H1 (cell line): ENCODE measurements around the gene PFDN1. TPM values are rescaled to one million over a fixed set of nuclear protein-coding genes. Genes with fewer than 3 reads are reported as not detected.

ENCODE experiments used
- CTCF ChIA-PET: fragments of 300-600 bp; sonication (Branson Sonifier 250); formaldehyde crosslinking; loops from one replicate; lab custom pipeline; 2021; ENCODE audit not compliant: partially characterized antibody; lab: Charles Lee
- POLR2A ChIA-PET: fragments of 300-600 bp; sonication (Branson Sonifier 250); formaldehyde crosslinking; loops from one replicate; lab custom pipeline; 2021; ENCODE audit warnings: inconsistent platforms; ENCODE audit not compliant: partially characterized antibody; lab: Charles Lee
- DNase-seq, 2 experiments: peaks; one replicate each; pipeline versions ENCODE4 v3.0.0 to v3.0.0-alpha.2; 2010 to 2022; ENCODE audit warnings: low spot score in 2 of 2, low read depth in 1 of 2, mixed read lengths in 1 of 2
- FAIRE-seq: peaks from 2 replicates; lab custom pipeline; 2011; peaks lifted over from hg19 to GRCh38; lab: Jason Lieb, UNC
- H2AFZ ChIP-seq: 2 replicates; pipeline ENCODE4 v1.8.1; 2012; ENCODE audit warnings: low read length, inconsistent platforms
- H2AK5ac ChIP-seq: 2 replicates; pipeline ENCODE4 v1.6.1; 2013; ENCODE audit warnings: low read depth, low read length
- H2BK120ac ChIP-seq: replicated peaks from 2 replicates; pipeline ENCODE3; 2013; ENCODE audit warnings: low read depth, low read length, inconsistent platforms
- H2BK12ac ChIP-seq: 2 replicates; pipeline ENCODE4 v1.6.1; 2013; ENCODE audit warnings: low read depth, low read length
- H2BK15ac ChIP-seq: 2 replicates; pipeline ENCODE4 v1.6.1; 2013; ENCODE audit warnings: low read length
- H2BK20ac ChIP-seq: 2 replicates; pipeline ENCODE4 v1.6.1; 2013; ENCODE audit warnings: low read length
- H2BK5ac ChIP-seq: 2 replicates; pipeline ENCODE4 v1.6.1; 2013; ENCODE audit warnings: low read depth, low read length
- H3K14ac ChIP-seq: 2 replicates; pipeline ENCODE4 v1.6.1; 2013; ENCODE audit warnings: inconsistent platforms; ENCODE audit not compliant: insufficient read length
- H3K18ac ChIP-seq: 2 replicates; pipeline ENCODE4 v1.6.1; 2013; ENCODE audit warnings: low read length; ENCODE audit errors: extremely low read depth
- H3K23ac ChIP-seq: 2 replicates; pipeline ENCODE4 v1.6.1; 2013; ENCODE audit warnings: inconsistent platforms; ENCODE audit not compliant: insufficient read length
- H3K23me2 ChIP-seq: 2 replicates; pipeline ENCODE4 v1.6.1; 2013; ENCODE audit warnings: low read depth, low read length
- H3K27ac ChIP-seq: 2 replicates; pipeline ENCODE4 v1.6.1; 2011; ENCODE audit warnings: low read depth, low read length, inconsistent platforms
- H3K27me3 ChIP-seq, 4 experiments: replicated peaks in 1 of 4; 1 replicate in 1 of 4; 2 replicates in 3 of 4; pipeline versions ENCODE4 v1.6.1 to v1.8.1; 2011 to 2013; ENCODE audit warnings: low read length in 3 of 4, mild to moderate bottlenecking in 3 of 4, inconsistent platforms in 2 of 4, mixed read lengths in 2 of 4, moderate library complexity in 1 of 4; ENCODE audit not compliant: control insufficient read depth in 3 of 4, insufficient read depth in 3 of 4; ENCODE audit errors: extremely low read depth in 1 of 4
- H3K36me3 ChIP-seq, 4 experiments: 2 replicates each; pipeline versions ENCODE4 v1.6.1 to v1.8.1; 2011 to 2013; ENCODE audit warnings: mild to moderate bottlenecking in 4 of 4, low read length in 3 of 4, moderate library complexity in 2 of 4, control low read depth in 1 of 4, inconsistent platforms in 1 of 4; ENCODE audit not compliant: insufficient read depth in 4 of 4, control insufficient read depth in 2 of 4
- H3K4ac ChIP-seq: replicated peaks from 2 replicates; pipeline ENCODE3; 2013; ENCODE audit warnings: low read length, low read depth, mixed read lengths, inconsistent platforms; ENCODE audit not compliant: insufficient read length
- H3K4me1 ChIP-seq, 4 experiments: replicated peaks in 1 of 4; 1 replicate in 1 of 4; 2 replicates in 3 of 4; pipeline versions ENCODE4 v1.6.1 to v1.8.1; 2011 to 2013; ENCODE audit warnings: low read length in 3 of 4, inconsistent platforms in 2 of 4, mixed read lengths in 1 of 4; ENCODE audit not compliant: insufficient read depth in 4 of 4, control insufficient read depth in 3 of 4
- H3K4me2 ChIP-seq, 2 experiments: 2 replicates each; pipeline versions ENCODE4 v1.6.1 to v1.8.1; 2011 to 2013; ENCODE audit warnings: low read depth in 2 of 2, low read length in 2 of 2, control low read depth in 1 of 2, inconsistent platforms in 1 of 2, mild to moderate bottlenecking in 1 of 2; ENCODE audit not compliant: insufficient read depth in 1 of 2
- H3K4me3 ChIP-seq, 4 experiments: fragments of 200-600, 300-600 bp in 1 of 4; sonication (generic), shearing (Covaris generic), sonication (Bioruptor Twin) in 1 of 4; 2 replicates each; pipeline versions ENCODE4 v1.5.1 to v1.8.1; 2011 to 2016; ENCODE audit warnings: low read length in 4 of 4, low read depth in 3 of 4, control low read depth in 2 of 4, inconsistent platforms in 2 of 4, mild to moderate bottlenecking in 2 of 4, mixed read lengths in 1 of 4, moderate library complexity in 1 of 4; ENCODE audit not compliant: insufficient read depth in 2 of 4; ENCODE audit errors: extremely low read depth in 1 of 4
- H3K56ac ChIP-seq: replicated peaks from 2 replicates; pipeline ENCODE3; 2013; ENCODE audit warnings: low read depth, mild to moderate bottlenecking, mixed read lengths, low read length, inconsistent platforms; ENCODE audit not compliant: insufficient read length
- H3K79me1 ChIP-seq: 2 replicates; pipeline ENCODE4 v1.6.1; 2013; ENCODE audit warnings: low read depth, low read length, control low read depth
- H3K79me2 ChIP-seq, 2 experiments: 2 replicates each; pipeline versions ENCODE4 v1.6.1 to v1.8.1; 2012 to 2013; ENCODE audit warnings: low read length in 2 of 2, mild to moderate bottlenecking in 2 of 2, inconsistent platforms in 1 of 2; ENCODE audit not compliant: insufficient read depth in 2 of 2, control insufficient read depth in 1 of 2
- H3K9ac ChIP-seq, 4 experiments: replicated peaks in 1 of 4; 1 replicate in 1 of 4; 2 replicates in 3 of 4; pipeline versions ENCODE4 v1.6.1 to v1.8.1; 2011 to 2013; ENCODE audit warnings: low read depth in 3 of 4, low read length in 3 of 4, control low read depth in 2 of 4, mild to moderate bottlenecking in 2 of 4, moderate library complexity in 2 of 4, inconsistent platforms in 1 of 4; ENCODE audit errors: extremely low read depth in 1 of 4
- H3K9me3 ChIP-seq, 2 experiments: 2 replicates each; pipeline versions ENCODE4 v1.6.1 to v1.8.1; 2012 to 2013; ENCODE audit warnings: mild to moderate bottlenecking in 2 of 2, moderate library complexity in 2 of 2, control low read depth in 1 of 2, inconsistent platforms in 1 of 2, low read depth in 1 of 2, low read length in 1 of 2, mixed read lengths in 1 of 2; ENCODE audit not compliant: insufficient read depth in 2 of 2
- H4K20me1 ChIP-seq, 2 experiments: replicated peaks in 1 of 2; 2 replicates each; pipeline versions ENCODE3 to v1.8.1; 2011 to 2013; ENCODE audit warnings: inconsistent platforms in 2 of 2, low read length in 2 of 2, mild to moderate bottlenecking in 1 of 2; ENCODE audit not compliant: insufficient read depth in 2 of 2, control insufficient read depth in 1 of 2
- H4K5ac ChIP-seq: 2 replicates; pipeline ENCODE4 v1.6.1; 2013; ENCODE audit warnings: low read length, low read depth, mixed read lengths, inconsistent platforms; ENCODE audit not compliant: insufficient read length
- H4K8ac ChIP-seq: 2 replicates; pipeline ENCODE4 v1.8.0; 2013; ENCODE audit warnings: mild to moderate bottlenecking, moderate library complexity, low read length, inconsistent platforms; ENCODE audit not compliant: insufficient read depth; ENCODE audit errors: extremely low read depth
- H4K91ac ChIP-seq: replicated peaks from 2 replicates; pipeline ENCODE3; 2013; ENCODE audit warnings: low read length, mixed read lengths, inconsistent platforms; ENCODE audit not compliant: insufficient read length
- CHD2 ChIP-seq: IDR thresholded peaks from 2 replicates; pipeline ENCODE4 v1.6.1; 2012; ENCODE audit warnings: low read length, improper control_type of control experiment
- GABPA ChIP-seq: IDR thresholded peaks from 2 replicates; pipeline ENCODE4 v1.6.1; 2011; ENCODE audit warnings: mild to moderate bottlenecking, low read length, moderate library complexity, borderline replicate concordance; ENCODE audit not compliant: insufficient read depth
- USF2 ChIP-seq: IDR thresholded peaks from 2 replicates; pipeline ENCODE4 v1.6.1; 2011; ENCODE audit warnings: low read length, improper control_type of control experiment
- WGBS, 2 experiments: shearing (Covaris generic) in 1 of 2; methylation state at CpG; one replicate each; pipeline versions ENCODE4 v1.1.6 to v1.1.7; 2013 to 2015; ENCODE audit warnings: low lambda C conversion rate in 2 of 2, mixed read lengths in 2 of 2, inconsistent platforms in 1 of 2, low coverage in 1 of 2, missing lambda C conversion rate in 1 of 2; ENCODE audit not compliant: insufficient replicate concordance in 2 of 2, insufficient coverage in 1 of 2, insufficient read length in 1 of 2; ENCODE audit errors: extremely low coverage in 1 of 2, missing lambda C conversion rate in 1 of 2; 5-methylcytosine and 5-hydroxymethylcytosine counted together
- polyA plus RNA-seq, 7 experiments: library from polyadenylated mRNA; depleted of rRNA in 3 of 7; stranded (reverse) in 5 of 7; unstranded in 2 of 7; fragments of >200 nt in 5 of 7; fragments of 200-250 nt in 2 of 7; gene quantifications; 1 replicate in 5 of 7; 2 replicates in 1 of 7; 4 replicates in 1 of 7; pipeline versions ENCODE4 v1.2.1 to v1.2.3, GENCODE V29; 2011 to 2013; ENCODE audit warnings: missing spikeins in 2 of 7, mixed read lengths in 2 of 7
- total RNA-seq: library from RNA; stranded (reverse); fragmentation: NEBNext Ultra II Directional; extraction: Animal tissue kit (Norgen Biotek cat#: 25700); gene quantifications from 2 replicates; pipeline ENCODE4 v1.2.1, GENCODE V29; 2021
- TF ChIP-seq, protein P1 (sequence below): IDR thresholded peaks from 2 replicates; pipeline ENCODE4 v1.6.1; 2011; ENCODE audit warnings: low read depth, mild to moderate bottlenecking, low read length; ENCODE audit not compliant: insufficient read depth

Gene PFDN1
- total and polyA plus RNA-seq, 2 of the 8 experiments (the other 6 are each of a cell fraction or from before 2014, with no cell fraction given): 53.0 to 89.6 TPM

GRCh38 chr5:140245341-140245740 lies 57.6 kb downstream of the PFDN1 start:
- H3K14ac ChIP-seq: no peak overlapping the region
- no peak overlapping the region for H2AFZ ChIP-seq
- no peak overlapping the region for H2BK15ac ChIP-seq
- H2AK5ac ChIP-seq: no peak overlapping the region
- no peak overlapping the region for H3K23ac ChIP-seq
- H3K27me3 ChIP-seq: no peaks in the 10 kb centered on the region
- peaks cover 4 to 6% of the 10 kb centered on the region in 2 experiments for H4K20me1 ChIP-seq
- H3K4ac ChIP-seq: no peak overlapping the region
- H3K9me3 ChIP-seq: no peaks in the 10 kb centered on the region
- no peak overlapping the region for H3K4me3 ChIP-seq
- CTCF ChIA-PET: interaction anchor here (0.6 to 25.9 kb wide), 19 partner anchors 9 to 268 kb away, joined by 3 to 676 read pairs (median 7); partner anchors contain the start of genes HBEGF and SLC4A9
- FAIRE-seq (no peak), DNase-seq (no peak)
- no peak overlapping the region for H3K4me2 ChIP-seq
- H2BK12ac ChIP-seq: no peak overlapping the region
- H3K18ac ChIP-seq: no peak overlapping the region
- POLR2A ChIA-PET: interaction anchor here (1.3 to 8.0 kb wide), 4 partner anchors 10 to 100 kb away, joined by 3 to 64 read pairs (median 3); partner anchors contain the start of gene HBEGF
- no peak overlapping the region for H3K56ac ChIP-seq
- no peak overlapping the region for H4K8ac ChIP-seq
- no peak overlapping the region for H2BK5ac ChIP-seq
- no peak overlapping the region for H2BK120ac ChIP-seq
- H4K5ac ChIP-seq: no peak overlapping the region
- no peaks in the 10 kb centered on the region for H3K23me2 ChIP-seq
- H3K4me1 ChIP-seq: peaks cover 6 to 17% (median 12%) of the 10 kb centered on the region in 4 experiments; a peak in 6 of 7 replicates
- no peak overlapping the region for H2BK20ac ChIP-seq
- no peak overlapping the region for H3K9ac ChIP-seq
- no peaks in the 10 kb centered on the region for H3K36me3 ChIP-seq
- H3K79me1 ChIP-seq: no peaks in the 10 kb centered on the region; the same call in 1 of the 2 replicates
- no peak overlapping the region for H4K91ac ChIP-seq
- no peak overlapping the region for H3K27ac ChIP-seq
- H3K79me2 ChIP-seq: peaks cover 0 to 5% of the 10 kb centered on the region in 2 experiments; a peak in 1 of 4 replicates
- 90% methylated on average over 5 of the region's 5 CpGs; no CpG with 5 or more reads in 1 of the 2 experiments for WGBS, 2 experiments
- TF ChIP-seq, protein P1, sequence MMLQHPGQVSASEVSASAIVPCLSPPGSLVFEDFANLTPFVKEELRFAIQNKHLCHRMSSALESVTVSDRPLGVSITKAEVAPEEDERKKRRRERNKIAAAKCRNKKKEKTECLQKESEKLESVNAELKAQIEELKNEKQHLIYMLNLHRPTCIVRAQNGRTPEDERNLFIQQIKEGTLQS: no peak
- no peak for TF ChIP-seq CHD2
- no peak for TF ChIP-seq GABPA
- TF ChIP-seq USF2: no peak
